ENCODE data around the gene GLTPD2. TPM values are rescaled to one million over a fixed set of nuclear protein-coding genes. Genes with fewer than 3 reads are reported as not detected.

Gene GLTPD2
- 1 to 10 TPM; 3.8 to 5.4 (median 4.1) TPM for polyA plus RNA-seq (ENCODE audit: insufficient read length in 3 of 3)

DNA sequence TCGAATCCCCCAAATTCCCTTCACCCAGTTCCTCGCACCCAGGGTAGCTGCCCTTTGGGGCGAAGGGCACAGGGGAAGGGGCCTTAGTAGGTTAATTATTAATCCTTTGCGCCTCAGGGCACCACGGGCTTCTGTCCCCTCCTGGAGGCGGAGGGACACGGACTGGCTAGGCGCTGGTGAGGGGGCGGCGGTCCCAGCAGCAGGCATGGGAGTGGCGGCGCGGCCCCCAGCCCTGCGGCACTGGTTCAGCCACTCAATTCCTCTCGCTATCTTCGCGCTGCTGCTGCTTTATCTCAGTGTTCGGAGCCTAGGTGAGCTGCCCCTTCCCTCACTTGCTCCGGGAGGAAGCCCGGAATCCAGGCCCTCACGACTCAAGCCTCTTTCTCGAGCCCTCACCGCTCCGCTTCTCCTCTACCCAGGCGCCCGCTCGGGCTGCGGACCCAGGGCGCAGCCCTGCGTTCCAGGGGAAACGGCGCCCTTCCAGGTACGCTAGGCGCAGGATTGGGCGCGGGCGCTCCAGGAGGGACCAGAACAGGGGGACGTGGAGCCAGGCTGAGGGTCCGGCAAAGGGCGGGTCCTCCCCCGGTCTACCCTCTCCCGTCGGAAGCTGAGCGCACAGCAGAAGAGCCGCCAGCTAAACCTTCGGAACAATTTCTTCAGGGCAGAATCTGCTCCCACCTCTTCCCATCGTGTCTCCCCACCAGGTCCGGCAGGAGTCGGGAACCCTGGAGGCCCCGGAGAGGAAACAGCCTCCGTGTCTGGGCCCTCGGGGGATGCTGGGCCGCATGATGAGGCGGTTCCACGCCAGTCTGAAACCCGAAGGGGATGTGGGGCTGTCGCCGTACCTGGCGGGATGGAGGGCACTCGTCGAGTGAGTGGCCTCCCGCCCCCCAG lies at the start of gene GLTPD2:
Gene GLTPD2, plus strand, starts transcription at position 158 of the 894 bp plus-strand sequence. Its CDS starts 48 bp downstream, at position 206.
- no peak for DNase-seq (ENCODE audit: low read depth in 3 of 3, low spot score in 2 of 3)

DNA sequence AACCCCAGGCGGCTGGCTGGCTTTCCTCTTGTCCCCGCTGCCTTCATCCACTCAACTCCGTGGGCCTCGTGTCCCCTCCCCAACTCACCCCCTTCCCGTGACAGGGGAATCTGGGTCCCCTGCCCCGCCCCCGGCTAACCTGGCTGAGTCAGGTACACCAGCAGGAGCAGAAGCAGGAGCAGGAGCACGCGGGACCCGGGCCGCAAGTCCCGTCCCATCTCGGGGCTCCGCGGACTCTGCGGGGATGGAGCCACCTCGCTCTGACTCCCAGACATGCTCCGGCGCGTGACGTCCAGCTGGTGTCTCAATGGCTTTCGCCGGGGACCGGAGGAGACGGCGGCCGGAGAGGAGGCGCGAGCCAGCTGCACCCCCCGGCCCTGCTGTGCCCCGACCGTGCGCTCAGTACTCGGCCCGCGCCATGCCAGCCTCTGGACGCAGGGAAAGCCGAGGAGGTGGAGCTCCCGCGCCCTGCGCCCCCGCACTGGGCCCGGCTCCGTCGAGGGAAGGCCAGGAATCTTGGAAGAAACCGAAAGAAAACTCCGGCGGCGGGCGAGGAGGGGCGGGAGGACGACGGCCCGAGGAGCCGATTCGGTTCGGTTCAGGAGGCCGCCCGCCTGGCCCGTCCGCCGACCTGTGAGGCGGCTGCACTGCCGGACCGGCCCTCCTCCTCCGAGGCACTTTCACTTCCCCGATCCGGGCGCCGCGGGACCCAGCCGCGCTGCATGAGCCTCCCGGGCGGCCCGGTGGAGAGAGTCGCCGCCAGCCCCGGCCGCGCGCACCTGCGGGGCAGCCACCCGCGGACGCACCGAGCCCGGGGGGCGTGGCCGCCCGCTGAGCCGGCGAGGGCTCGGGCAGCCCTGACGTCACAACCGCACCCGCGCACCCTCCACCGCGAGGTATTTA lies 49.4 kb upstream of the GLTPD2 start, which contains the start of the genes CXCL16 and ZMYND15:
Gene CXCL16, minus strand, starts transcription at position 807 of the 903 bp plus-strand sequence. Its CDS starts 589 bp downstream, at position 218.
Gene ZMYND15, plus strand, starts transcription at position 712 of the 903 bp plus-strand sequence. CDS start 716 bp downstream, outside the sequence.
- DNase-seq (ENCODE audit: low read depth in 3 of 3, low spot score in 2 of 3), result no peak

DNA sequence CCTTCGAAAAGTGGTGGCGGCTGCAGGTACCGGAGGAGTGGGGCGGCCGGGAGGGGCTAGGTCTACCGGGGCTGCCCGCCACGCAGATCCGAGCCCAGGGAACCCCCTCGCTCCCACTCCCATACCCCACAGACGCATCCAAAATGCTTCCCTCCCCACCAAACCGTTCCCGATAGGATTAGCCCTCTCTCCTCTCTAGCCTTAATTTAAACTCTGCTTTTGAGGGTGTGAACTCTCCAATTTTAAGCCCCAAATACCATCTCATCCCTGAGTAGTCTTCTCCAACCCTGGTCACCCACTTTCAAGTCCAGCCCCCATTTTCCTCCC lies 48.8 kb upstream of the GLTPD2 start:
- no peak for DNase-seq (ENCODE audit: low read depth in 3 of 3, low spot score in 2 of 3)

DNA sequence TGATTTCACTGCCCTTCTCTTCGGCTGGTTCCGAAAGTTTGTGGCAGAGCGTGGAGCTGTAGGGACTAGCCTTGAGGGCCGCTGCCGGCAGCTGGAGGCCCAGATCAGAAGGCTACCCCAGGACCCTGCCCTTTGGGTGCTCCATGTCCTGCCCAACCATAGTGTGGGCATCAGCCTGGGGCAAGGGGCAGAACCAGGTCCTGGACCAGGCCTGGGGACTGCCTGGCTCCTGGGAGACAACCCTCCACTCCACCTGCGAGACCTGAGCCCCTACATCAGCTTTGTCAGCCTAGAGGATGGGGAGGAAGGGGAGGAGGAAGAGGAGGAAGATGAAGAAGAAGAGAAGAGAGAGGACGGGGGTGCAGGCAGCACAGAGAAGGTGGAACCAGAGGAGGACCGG lies 48.2 kb upstream of the GLTPD2 start:
- DNase-seq (ENCODE audit: low read depth in 3 of 3, low spot score in 2 of 3), result no peak

DNA sequence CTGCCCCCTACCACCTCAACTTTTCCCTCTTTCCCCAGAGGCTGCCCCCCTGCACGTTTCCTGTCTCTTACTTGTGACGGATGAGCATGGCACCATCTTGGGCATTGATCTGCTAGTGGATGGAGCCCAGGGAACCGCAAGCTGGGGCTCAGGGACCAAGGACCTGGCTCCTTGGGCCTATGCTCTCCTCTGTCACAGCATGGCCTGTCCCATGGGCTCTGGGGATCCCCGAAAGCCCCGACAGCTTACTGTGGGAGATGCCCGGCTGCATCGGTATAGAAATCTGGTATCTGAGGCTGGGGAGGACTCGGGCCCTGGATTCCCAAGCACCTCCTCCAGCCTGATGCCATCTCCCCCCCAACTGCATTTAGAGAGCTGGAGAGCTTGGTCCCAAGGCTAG lies 47.2 kb upstream of the GLTPD2 start:
- no peak for DNase-seq (ENCODE audit: low read depth in 3 of 3, low spot score in 2 of 3)

DNA sequence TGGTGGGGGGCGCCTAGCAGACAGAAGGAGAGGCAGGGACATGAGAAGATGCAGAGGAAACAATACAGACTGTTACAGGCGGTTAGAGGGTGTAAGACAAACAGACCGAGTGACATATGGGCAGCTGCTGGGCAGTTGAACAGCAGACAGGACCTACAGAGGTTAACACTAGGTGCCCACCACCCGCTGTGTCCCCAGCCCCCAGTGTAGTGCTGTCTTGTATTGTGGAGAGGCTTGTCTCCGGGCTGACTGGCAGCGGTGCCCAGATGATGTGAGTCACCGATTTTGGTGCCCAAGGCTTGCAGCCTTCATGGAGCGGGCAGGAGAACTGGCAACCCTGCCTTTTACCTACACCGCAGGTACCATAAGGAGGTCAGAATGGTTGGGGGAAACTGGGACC lies 46.6 kb upstream of the GLTPD2 start:
- DNase-seq (ENCODE audit: low read depth in 3 of 3, low spot score in 2 of 3), result no peak

DNA sequence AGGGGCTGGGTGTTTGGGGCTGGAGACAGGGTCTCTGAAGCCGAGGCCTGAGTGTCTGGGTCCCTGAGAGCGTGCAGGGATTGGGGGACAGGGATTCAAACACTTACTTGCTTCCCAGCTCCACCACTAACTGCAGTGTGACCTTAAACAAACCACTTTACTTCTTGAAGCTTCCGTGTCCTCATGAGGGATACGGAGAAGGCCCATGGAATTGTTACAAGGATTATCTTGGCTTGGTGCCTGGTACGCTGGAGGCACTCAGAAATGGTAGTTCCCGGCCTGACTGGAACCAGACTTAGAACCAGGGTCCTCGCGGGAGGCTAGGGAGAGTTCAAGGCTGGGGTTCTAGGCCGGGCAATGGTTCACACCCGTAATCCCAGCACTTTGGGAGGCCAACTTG lies 46.1 kb upstream of the GLTPD2 start:
- DNase-seq (ENCODE audit: low read depth in 3 of 3, low spot score in 2 of 3), result no peak

DNA sequence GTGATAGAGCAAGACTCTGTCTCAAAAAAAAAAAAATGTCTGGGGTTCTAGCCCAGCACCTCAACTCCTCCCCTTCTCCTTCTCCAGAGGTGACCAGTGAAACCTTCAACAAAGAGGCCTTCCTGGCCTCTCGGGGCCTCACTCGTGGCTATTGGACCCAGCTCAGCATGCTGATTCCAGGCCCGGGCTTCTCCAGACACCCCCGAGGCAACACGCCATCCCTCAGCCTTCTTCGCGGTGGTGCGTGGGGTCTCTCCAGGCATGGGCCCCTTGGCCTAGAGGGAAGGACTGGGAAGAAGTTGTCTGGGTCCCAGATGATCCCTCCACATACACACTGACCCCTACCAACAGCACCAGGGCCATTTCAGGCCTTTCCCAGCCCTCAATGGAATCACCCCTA lies 45.5 kb upstream of the GLTPD2 start:
- DNase-seq (ENCODE audit: low read depth in 3 of 3, low spot score in 2 of 3), result no peak

DNA sequence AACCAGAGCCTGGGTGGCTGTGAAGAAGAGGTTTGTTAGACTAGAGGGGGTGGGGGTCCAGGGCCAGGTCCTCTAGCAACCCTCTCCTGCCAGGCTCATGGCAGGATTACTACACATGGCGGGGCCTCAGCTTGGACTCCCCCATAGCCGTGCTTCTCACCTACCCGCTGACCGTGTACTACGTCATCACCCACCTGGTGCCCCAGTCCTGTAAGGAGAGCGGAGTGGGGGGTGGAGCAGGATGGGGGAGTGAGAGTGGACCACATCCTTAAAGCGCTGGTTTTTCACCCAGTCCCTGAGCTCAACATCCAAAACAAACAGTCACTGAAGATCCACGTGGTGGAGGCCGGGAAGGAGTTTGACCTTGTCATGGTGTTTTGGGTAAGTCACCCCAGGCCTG lies 44.9 kb upstream of the GLTPD2 start:
- DNase-seq (ENCODE audit: low read depth in 3 of 3, low spot score in 2 of 3), result no peak

DNA sequence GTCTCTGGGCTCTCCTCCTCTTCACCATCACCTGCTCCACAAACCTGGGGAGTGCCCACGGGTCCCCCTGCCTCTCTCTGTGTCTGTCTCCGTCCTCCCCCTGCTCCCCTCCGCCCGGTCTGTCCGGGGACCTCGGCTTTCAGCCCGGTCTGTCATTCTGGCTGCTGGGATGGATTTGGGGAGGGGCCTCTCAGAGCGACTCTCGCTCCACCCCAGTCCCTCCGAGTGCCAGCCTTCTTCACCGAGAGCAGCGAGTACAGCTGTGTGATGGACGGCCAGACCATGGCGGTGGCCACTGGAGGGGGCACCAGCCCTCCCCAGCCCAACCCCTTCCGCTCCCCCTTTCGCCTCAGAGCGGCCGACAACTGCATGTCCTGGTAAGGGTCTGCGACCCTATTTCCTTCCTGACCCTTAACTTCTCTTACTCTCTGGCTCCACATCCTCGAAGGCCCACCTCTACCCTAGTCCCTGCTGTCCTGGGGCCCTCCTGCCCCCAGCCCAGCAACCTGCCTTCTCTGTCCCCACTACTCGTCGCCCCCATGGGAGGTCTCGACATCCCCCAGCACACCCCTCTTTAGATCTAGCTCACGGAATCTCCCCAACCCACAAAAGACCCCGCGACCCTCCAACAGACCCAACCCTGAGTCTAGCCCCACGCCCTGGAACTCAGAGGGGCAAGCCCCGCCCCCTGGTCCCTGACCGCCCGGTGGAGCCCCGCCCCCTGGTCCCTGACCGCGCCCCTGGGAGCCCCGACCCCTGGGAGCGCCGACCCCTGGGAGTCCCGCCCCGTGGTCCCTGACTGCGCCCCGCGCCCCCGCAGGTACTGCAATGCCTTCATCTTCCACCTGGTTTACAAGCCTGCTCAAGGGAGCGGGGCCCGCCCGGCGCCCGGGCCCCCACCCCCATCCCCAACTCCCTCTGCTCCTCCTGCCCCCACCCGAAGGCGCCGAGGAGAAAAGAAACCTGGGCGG lies 43.5 kb upstream of the GLTPD2 start:
- no peak for DNase-seq (ENCODE audit: low read depth in 3 of 3, low spot score in 2 of 3)

DNA sequence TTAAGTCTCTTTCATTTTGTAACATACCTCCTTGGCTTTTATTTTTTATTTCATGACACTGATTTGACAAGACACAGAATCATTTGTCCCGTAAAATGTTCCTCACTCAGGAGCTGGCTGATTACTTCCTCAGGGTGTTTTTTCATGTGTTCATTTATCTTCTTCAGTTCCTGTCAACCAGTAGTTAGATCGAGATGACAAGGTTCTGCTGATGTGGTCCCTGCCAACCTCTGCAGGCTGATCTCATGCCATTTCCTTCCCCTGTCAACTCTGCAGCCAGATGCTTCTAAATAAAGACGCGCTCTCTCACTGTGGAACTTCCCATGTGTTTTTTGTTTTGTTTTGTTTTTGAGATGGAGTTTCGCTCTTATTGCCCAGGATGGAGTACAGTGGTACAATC lies 40.9 kb upstream of the GLTPD2 start:
- DNase-seq (ENCODE audit: low read depth in 3 of 3, low spot score in 2 of 3), result no peak

DNA sequence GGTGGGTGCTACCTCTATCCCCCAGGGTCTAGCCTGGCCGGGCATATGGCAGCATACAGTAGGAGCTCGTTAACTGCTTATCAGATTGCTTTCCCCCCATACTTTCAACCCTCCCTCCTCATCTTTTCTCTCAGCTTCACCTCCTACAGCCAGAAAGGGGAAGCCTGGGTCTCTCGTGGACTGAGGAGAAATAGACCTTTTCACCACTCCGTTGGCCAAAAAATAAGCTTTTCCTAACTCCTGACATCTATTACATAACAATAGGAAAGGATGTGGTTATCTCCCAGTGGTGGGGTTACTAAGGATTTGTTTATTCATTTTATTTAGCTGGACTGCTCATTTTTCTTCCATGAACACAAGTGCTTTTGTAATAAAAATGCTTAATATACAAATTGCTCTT lies 40.1 kb upstream of the GLTPD2 start:
- DNase-seq (ENCODE audit: low read depth in 3 of 3, low spot score in 2 of 3), result no peak

DNA sequence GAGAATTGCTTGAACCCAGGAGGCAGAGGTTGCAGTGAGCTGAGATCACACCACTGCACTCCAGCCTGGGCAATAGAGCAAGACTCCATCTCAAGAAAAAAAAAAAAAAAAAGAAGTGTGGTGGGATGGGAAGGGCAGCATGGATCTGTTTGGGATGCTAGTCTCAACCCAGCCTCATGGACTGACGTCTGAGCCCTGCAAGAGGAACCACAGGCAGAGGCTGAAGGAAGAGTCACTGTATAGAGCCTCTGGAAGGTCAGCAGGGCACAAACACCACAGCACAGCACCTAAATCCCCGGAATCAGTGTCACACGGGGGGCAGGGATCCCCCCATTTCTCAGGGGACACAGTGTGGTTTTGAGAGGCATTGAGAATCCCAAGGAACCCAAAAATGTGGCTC lies 38.2 kb upstream of the GLTPD2 start:
- DNase-seq (ENCODE audit: low read depth in 3 of 3, low spot score in 2 of 3), result no peak

DNA sequence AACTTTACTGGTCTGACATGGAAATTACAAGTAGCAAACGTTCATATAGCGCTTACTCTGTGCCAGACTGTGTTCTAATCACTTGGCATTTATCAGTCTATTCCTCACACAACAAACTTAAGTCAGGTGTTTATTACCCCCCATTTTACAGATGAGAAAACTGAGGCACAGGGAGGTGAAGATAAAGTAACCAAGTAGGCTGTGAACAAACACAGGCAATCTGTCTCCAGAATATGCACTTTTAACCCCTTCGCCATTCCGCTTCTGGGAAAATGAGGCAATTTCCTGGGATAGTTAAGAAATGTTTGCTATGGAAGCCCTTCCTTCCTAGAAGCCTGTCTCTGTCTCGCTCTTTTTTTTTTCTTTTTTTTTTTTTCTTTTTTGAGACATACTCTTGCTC lies 36.8 kb upstream of the GLTPD2 start:
- no peak for DNase-seq (ENCODE audit: low read depth in 3 of 3, low spot score in 2 of 3)

DNA sequence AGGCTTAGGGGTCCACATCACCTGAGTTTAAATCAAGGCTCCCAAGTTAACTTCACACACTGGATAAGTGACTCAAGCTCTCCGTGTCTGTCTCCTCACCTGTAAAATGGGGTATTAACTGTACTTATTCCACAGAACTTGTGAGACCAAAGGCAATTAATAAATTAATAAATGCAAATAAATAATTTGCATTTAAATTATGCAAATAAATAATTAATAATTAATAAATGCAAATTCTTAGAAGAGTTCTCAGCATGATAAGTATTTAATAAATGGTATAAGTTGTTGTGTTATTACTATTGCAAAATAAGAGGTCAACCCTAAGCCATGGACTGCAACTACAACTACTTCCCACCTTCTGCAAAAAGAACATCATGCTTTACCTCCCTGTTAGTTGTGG lies 35.4 kb upstream of the GLTPD2 start:
- DNase-seq (ENCODE audit: low read depth in 3 of 3, low spot score in 2 of 3), result no peak

DNA sequence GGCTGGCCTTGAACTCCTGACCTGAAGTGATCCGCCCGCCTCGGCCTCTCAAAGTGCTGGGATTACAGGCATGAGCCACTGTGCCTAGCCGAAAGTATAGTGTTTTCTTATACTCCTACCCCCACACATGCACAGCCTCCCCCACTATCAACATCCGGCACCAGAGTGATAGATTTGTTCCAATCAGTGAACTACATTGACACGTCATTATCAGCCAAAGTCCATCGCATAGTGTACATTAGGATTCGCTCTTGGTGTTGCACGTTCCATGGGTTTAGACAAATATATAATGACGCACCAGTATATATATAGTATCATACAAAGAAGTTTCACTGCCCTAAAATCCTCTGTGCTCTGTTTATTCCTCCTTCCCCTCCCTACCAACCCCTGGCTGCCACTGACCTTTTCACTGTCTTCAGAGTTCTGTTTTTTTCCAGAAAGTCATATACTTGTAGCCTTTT lies 29.0 kb upstream of the GLTPD2 start:
- no peak for DNase-seq (ENCODE audit: low read depth in 3 of 3, low spot score in 2 of 3)

DNA sequence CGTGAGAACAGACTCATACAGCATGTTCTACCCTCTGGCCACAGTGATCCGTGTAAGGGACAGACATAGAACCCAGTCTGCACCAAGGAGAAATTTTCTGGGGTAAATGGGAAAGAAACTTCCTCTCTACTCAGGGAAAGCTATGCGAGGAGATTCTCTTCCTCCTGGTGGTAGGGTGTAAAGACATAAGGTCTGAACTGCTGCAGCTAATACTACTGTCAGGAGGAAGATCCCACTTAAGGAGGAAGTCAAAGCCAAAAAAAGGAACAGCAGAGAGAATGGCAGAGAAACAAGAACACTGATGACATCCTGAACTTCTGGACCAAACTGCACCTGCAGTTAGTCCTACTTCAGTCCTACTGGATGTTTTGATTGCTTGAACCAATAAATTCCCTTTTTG lies 24.2 kb upstream of the GLTPD2 start:
- DNase-seq (ENCODE audit: low read depth in 3 of 3, low spot score in 2 of 3), result no peak

DNA sequence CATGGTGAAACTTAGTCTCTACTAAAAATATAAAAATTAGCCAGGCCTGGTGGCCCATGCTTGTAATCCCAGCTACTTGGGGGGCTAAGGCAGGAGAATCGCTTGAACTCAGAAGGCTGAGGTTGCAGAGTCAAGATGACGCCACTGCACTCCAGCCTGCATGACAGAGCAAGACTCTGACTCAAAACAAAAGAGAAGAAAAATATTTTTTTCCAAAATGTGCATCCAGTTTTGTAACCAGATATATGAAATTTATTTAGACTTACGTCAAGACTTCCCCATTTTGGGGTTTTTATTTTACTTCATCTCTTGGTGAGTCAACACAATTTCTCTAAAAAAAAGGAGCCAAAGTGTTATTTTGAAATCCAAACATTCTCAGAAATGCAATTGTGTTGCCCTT lies 22.6 kb upstream of the GLTPD2 start:
- DNase-seq (ENCODE audit: low read depth in 3 of 3, low spot score in 2 of 3), result no peak

DNA sequence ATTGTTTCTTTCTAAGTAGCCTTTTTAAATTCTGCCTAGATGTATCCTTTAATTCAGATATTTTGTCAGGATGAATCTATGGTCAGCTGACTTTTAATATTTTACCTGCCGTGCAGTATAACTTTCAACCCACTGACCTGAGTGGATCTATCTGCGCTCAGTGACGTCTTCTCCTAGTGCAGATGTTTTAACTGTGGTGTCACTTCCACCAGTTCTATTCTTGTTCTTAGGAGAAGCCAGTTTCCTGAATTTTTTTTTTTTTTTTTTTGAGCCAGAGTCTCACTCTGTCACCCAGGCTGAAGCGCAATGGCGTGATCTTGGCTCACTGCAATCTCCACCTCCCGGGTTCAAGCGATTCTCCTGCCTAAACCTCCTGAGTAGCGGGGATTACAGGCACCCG lies 22.0 kb upstream of the GLTPD2 start:
- DNase-seq (ENCODE audit: low read depth in 3 of 3, low spot score in 2 of 3), result no peak

DNA sequence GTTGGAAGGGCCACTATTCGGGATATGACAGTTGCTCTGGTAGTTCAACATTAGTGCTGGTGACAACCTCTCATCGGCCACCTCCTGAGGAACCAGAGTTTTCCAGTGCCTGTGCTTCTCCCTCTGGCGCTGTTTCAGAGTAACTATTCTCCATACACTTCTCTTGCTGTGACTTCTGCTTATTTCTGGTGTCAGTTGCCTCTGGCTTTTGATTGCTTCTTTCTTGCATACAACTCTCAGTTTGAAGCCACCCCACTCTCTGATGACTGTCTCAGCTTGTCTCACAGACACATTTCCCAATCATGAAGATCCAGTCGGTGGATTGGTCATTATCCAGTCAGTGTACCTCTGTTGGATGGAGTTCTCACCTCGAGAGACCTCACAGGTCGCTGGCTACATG lies 20.5 kb upstream of the GLTPD2 start:
- no peak for DNase-seq (ENCODE audit: low read depth in 3 of 3, low spot score in 2 of 3)
